HG02973 (cell line): ENCODE results near the gene RHOBTB1.
"Not testable (repeated sequence)": the region's sequence is repeated elsewhere in the genome, so short reads cannot be mapped to it uniquely, and the experiment has no call there.

Source experiments
- ATAC-seq: cut with Tn5 transposase; IDR thresholded peaks from one replicate; pipeline ENCODE4 v1.9.1; 2021; ENCODE audit warnings: moderate library complexity; ENCODE audit not compliant: unreplicated experiment

RHOBTB1 gene

DNA sequence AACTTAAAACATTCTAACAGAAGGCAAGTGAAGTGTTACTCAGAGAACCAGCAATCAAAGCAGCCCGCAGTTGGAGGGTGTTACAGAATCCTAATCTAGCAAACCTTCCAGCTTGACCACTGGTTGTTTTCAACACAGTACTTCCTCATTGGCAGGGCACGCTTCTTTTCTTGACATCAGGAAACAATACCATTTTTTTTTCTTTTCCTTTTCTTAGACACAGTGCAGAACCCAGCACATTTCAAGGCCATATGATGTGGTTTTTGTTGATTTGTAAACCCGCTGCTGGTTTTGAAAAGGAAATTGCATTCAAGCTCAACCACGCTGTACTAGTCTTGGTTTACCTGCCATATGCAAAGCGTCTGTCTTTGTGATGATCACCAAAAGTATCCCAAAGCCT, 33.4 kb downstream of the RHOBTB1 start:
- no peak for ATAC-seq

DNA sequence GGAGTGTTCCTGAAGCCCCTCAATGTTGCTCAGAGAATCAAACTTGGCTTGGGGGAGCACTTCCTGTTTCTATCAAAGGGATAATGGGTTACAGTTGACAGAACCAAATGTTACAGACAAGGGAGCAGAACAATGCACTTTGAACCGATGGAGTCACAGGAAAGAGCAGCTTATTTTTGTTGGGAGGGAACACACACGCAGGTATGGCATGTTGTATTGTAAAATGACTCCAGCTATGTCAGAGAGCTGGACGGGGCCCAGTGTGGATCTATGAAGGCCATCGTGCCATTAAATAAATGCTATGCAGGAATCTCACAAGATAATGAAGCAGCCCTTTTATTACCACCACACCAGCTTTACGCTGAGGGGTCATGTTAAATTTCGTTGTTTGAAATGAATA, 35.1 kb downstream of the RHOBTB1 start:
- ATAC-seq: no peak

GRCh38 chr10:60908031-60908430, 36.0 kb downstream of the RHOBTB1 start:
- no peak for ATAC-seq

GRCh38 chr10:60907236-60907635, 36.7 kb downstream of the RHOBTB1 start:
- ATAC-seq: no peak

DNA sequence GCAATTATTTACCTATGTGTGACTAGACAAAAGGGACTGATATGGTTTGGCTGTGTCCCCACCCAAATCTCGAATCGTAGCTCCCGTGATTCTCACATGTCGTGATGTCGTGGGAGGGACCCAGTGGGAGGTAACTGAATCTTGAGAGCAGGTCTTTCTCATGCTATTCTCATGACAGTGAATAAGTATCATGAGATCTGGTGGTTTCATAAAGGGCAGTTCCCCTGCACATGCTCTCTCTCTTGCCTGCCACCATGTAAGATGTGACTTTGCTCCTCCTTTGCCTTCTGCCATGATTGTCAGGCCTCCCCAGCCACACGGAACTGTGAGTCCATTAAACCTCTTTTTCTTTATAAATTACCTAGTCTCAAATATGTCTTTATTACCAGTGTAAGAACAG, 37.2 kb downstream of the RHOBTB1 start:
- not testable (repeated sequence) for ATAC-seq

DNA sequence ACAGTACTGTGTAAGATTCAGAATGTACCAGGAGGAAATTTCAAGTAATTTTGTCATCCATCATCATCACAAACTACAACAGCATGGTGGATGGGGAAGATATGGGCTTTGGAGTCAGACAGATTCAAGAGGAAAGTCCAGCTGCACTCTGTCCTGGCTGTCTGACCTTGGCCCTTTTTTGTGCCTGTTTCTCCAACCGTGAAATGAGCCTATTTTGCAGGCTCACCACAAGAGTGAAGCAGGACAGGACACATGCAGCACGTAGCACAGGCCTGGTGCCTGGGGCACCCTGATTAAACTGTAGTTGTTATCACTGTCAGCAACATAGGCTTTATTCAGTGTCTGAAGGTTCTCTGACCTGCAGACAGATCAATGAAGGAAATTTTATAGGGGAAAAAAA, 37.6 kb downstream of the RHOBTB1 start:
- ATAC-seq: no peak

DNA sequence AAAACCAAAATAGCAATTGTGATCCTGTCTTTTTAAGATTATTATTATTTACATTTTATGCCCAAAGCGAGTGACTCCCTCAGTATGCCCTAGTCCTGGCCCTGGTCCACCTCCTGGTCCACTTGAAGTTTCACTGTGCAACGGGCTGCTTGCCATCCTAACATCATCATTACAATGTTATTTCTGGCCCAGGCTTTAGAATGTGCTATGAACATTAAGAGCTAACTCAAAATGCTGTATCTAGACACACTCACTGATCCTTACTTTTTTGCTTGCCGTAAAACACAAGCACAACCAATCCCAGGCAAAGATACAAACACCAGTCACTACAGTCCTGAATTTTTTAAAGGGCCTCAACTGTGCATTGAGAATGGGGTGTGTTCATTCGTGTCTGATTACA, 38.4 kb downstream of the RHOBTB1 start:
- no peak for ATAC-seq

DNA sequence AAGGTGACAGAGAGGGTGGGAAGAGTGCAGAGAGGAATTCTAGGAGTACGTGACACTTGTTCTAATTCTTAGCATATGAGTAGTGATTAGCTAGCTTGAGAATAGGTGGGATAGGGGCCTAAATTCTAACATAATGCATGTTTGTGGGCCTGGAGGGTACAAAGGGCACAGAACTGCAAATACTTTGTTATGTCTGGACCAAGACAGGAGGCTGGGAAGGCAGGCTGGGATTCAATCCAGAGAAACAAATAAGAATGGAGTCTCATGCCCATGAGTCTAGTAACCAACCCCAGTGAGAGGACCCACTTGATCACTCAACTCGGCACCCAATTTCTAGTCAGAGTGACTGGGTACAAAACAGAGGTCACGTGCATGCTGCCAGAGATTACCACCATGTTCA, 40.9 kb downstream of the RHOBTB1 start:
- no peak for ATAC-seq

- ATAC-seq: no peak
Observed at GRCh38 chr10:60901561-60902235, 42.3 kb downstream of the RHOBTB1 start.

DNA sequence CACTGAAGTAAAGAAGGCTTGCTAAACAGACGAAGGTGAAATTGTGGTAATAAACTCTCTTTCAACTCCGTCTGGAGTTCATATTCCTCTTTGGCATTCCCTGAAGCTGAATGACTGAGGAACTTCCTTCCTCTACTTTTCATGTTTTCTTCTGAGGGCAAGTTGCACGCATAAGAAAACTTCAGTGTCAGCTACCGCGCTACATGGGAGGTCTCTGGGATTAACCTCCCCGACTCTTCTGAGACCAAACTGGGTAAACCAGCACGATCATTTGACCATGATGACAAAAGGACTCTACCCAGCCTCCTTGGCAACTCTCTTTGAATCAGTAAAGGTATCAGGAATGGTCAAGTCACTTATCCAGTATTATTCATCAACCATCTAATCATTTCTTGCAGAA, 44.7 kb downstream of the RHOBTB1 start:
- ATAC-seq: no peak

- ATAC-seq: no peak
Observed at GRCh38 chr10:60898321-60898720, 45.7 kb downstream of the RHOBTB1 start.

GRCh38 chr10:60896810-60897209, 47.2 kb downstream of the RHOBTB1 start:
- ATAC-seq: no peak

DNA sequence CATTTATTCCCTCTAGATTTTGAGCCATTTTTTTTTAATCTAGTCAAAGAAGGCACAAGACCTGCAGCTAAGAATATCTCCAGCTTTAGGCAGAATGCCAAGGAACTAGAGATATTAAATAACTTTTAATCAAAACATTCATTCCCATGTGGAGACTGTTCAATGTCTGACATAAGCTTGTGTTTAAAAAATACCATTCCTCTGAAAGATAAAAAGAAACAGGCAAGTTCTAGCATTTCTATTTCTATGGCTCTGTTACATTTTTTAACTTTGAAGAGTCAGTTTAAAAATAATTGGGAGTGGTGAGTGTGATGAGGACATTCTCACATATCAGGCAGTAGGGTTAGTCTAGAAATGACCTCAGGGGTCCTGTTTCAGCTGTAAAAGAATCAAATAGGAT, 48.0 kb downstream of the RHOBTB1 start:
- no peak for ATAC-seq

- ATAC-seq: no peak
Observed at GRCh38 chr10:60894786-60895185, 49.2 kb downstream of the RHOBTB1 start.

DNA sequence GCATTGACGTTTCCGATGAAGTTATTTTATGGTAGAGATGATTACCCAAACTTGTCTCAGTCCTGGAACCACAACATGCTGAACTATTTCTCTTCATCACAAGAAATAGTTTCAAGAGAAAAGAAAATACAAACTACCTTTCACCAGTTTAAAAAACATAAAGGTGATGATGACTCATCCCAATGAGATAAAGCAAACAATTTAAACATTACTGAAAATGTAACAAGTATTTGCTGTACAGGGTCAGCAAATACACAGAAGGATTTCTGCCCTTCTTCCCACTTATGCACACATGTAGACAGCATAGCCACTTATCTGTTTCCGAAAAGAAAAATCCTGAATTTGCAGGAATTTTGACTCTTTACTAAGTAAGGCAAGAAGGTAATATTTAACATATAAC, 50.8 kb downstream of the RHOBTB1 start:
- ATAC-seq: no peak

- no peak for ATAC-seq
Observed at GRCh38 chr10:60892571-60892970, 51.4 kb downstream of the RHOBTB1 start.

DNA sequence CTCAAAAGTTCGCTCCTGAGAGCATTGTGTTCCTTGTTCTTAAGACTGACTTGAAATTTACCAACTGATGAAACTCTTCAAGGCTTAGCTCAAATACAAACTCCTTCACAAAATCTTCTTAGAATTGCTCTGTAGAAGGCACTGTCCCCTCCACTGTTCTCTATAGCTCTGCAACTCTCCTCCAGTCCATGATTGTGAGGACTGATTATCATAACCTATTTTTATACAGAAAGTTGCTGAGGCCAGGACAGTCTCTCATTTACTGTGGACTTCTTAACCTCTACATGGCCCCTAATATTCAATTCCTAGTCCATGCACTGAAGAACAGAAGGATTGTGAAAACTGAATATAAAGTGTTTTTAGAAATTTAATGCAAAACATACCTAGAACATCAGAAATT, 53.2 kb downstream of the RHOBTB1 start:
- no peak for ATAC-seq

DNA sequence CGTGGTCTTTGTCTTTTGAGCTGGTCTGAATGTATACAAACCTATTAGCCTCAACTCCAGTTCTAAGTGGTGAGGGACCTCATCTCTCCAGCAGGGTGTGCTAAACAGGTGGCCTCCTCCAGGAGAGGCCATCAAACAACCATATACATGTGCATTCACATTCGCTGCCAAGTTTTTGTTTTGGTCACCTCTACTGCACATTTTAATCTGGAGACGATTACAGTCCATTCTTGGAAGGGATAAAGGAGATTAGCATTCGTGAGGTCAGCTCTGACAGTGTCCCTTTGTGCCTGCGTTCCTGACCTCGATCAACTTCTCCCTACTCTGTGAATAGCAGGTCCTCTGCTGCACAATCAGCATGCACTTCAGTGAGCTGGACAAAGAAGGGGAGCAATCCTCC, 60.8 kb downstream of the RHOBTB1 start:
- ATAC-seq: no peak

- no peak for ATAC-seq
Observed at GRCh38 chr10:60878224-60878623, 65.8 kb downstream of the RHOBTB1 start.

GRCh38 chr10:60877777-60878120, 66.2 kb downstream of the RHOBTB1 start:
- no peak for ATAC-seq

DNA sequence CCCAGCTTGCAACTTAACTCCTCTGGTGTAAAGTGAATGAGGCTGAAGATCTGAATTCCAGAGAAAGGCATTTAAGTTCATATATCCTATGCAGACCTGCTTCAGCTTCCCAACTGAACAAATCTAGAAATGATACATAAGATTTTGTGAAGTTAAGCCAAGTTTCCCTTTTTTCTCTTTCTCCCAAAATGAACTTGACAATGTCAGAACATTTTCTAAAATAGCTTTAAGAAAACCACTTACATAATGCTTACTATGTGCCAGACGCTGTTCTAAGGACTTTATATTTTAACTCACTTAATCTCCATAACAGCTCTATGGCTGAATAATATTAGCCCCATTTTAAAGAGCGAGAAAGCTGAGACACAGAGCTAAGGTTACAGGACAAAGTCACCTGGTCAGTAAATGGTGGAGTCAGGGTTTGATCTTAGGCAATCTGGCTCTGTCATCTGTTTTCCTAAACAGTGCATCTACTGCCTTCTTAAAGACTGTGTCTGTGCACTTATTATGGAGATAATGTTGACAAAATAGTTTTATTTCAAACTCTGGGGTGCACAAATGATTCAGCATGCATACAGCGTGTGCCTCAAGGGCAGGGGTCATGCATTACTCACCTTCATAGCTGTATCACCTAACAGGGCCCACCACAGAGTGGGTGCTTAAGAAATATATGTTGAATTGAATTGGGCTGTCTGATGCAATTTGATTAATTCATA, 66.8 kb downstream of the RHOBTB1 start:
- no peak for ATAC-seq

GRCh38 chr10:60873758-60874157, 70.2 kb downstream of the RHOBTB1 start:
- ATAC-seq: no peak

DNA sequence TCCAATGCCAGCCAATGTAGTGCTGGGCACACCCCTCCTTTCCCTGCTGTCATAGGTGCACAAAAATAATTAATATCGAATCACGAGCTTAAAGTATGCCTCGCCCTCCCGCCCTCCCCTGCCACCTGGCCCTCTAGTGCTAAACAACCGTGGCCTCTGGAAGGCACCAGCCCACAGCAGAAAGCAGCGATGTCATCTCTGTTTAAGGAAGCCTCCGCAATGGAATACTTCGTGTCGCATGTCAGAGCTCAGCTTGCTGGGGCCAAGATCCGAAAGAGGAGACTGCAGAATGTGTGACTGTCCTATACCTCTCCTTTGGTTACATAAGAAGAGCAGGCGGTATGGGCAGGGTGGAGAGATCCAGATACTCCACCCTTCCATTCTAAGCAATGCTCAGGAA, 71.5 kb downstream of the RHOBTB1 start:
- ATAC-seq: no peak
